ENCODE data around the gene RAB15.

- no peak for TF ChIP-seq EP300 (IDR thresholded peaks at IDR 0.05)
- no peak for TF ChIP-seq CTCF (IDR thresholded peaks at IDR 0.05)
- no peak for TF ChIP-seq POLR2A (IDR thresholded peaks at IDR 0.05)
- no peak for TF ChIP-seq POLR2AphosphoS5 (IDR thresholded peaks at IDR 0.05)
These were observed 39.4 kb upstream of the RAB15 start for GRCh38 chr14:65011538-65011937.

Measured in stomach (tissue), 4 donors.